Calu3 (cell line): ENCODE data around the gene GHITM. TPM values are rescaled to one million over a fixed set of nuclear protein-coding genes. Genes with fewer than 3 reads are reported as not detected.

Experiments used
- BruUV-seq: library from RNA; stranded (reverse); fragments of 400-500 nt; replicated peaks from 2 replicates; lab custom pipeline; 2021; lab: Mats Ljungman, UMichigan
- CTCF ChIA-PET: fragments of 300-600 bp; sonication (Branson Sonifier 250); formaldehyde crosslinking; loops from one replicate; lab custom pipeline; 2022; ENCODE audit warnings: antibody characterized with exemption; lab: Charles Lee
- DNase-seq: peaks from one replicate; pipeline ENCODE4 v3.0.0; 2022
- H3K27ac Mint-ChIP-seq: one replicate; pipeline ENCODE4 v1.8.0; 2022; ENCODE audit warnings: mixed read lengths; ENCODE audit not compliant: unreplicated experiment
- H3K27me3 Mint-ChIP-seq: one replicate; pipeline ENCODE4 v1.8.0; 2022; ENCODE audit warnings: mixed read lengths; ENCODE audit not compliant: unreplicated experiment
- H3K36me3 Mint-ChIP-seq: one replicate; pipeline ENCODE4 v1.8.0; 2022; ENCODE audit warnings: mild to moderate bottlenecking, moderate library complexity, mixed read lengths; ENCODE audit not compliant: insufficient read depth, unreplicated experiment
- H3K4me1 Mint-ChIP-seq: one replicate; pipeline ENCODE4 v1.8.0; 2022; ENCODE audit warnings: mild to moderate bottlenecking, low read depth, mixed read lengths; ENCODE audit not compliant: unreplicated experiment
- H3K4me3 Mint-ChIP-seq: one replicate; pipeline ENCODE4 v1.8.0; 2022; ENCODE audit warnings: mild to moderate bottlenecking, low read depth, moderate library complexity, mixed read lengths; ENCODE audit not compliant: unreplicated experiment
- H3K9me3 Mint-ChIP-seq: one replicate; pipeline ENCODE4 v1.8.0; 2022; ENCODE audit warnings: low read depth, mixed read lengths; ENCODE audit not compliant: unreplicated experiment
- intact Hi-C: fragments of 100-400 bp; cut with micrococcal nuclease; formaldehyde crosslinking; loops from one replicate; pipeline ENCODE4 v1.10.0; 2022; ENCODE audit not compliant: unreplicated experiment
- total RNA-seq: library from RNA; stranded (reverse); gene quantifications from 2 replicates; pipeline ENCODE4 v1.2.3, GENCODE V29; 2022
- TF ChIP-seq, protein P1 (sequence below): fragments of 200-600 bp; IDR thresholded peaks from one replicate; pipeline ENCODE4 v1.8.0; 2022; ENCODE audit warnings: antibody characterized with exemption; ENCODE audit not compliant: unreplicated experiment

GHITM gene
- total RNA-seq, 1 experiment from 2014 or later = 107 TPM

DNA sequence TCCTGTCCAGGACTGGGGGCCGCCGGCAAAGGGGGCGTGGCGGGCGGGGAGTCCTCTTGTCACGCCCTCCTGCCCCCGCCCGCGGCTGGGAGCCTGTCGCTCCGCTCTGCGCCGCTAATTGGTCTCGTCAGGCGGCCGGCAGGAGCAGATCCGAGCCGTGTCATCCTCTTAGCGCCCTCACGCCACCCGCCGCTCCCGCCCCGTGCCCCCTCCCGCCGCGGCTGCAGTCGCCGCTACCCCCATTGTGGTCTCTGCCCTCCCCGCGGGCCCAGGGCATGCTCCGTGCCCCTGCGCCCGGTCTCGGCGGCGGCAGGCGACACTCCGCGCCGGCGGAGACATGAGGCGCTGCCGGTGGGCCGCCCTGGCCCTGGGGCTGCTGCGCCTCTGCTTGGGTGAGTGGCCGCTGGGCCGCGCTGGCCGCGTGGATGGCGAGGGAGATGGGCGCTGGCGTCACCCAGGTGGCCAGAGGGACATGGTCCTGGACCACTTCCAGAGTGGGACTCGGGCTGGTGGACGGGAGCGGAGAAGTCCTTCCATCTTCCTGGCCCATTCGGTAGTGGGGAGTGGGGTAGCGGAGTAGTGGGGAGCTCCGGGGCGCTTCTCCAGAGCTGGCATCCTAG, 55.2 kb downstream of the GHITM start, which contains the start of gene CDHR1:
CDHR1 (plus strand) TSS at position 114 of the 620 bp plus-strand sequence; CDS start at position 338, 224 bp downstream.
- Mint-ChIP-seq H3K9me3 (no peaks in the 10 kb centered on the region), H3K27ac (no peak within 1 kb of the TSS), H3K4me1 (no peaks in the 10 kb centered on the region), H3K27me3 (peaks cover 83% of the 10 kb centered on the region), H3K4me3 (no peak within 1 kb of the TSS), H3K36me3 (no peaks in the 10 kb centered on the region)
- TF ChIP-seq, protein P1, sequence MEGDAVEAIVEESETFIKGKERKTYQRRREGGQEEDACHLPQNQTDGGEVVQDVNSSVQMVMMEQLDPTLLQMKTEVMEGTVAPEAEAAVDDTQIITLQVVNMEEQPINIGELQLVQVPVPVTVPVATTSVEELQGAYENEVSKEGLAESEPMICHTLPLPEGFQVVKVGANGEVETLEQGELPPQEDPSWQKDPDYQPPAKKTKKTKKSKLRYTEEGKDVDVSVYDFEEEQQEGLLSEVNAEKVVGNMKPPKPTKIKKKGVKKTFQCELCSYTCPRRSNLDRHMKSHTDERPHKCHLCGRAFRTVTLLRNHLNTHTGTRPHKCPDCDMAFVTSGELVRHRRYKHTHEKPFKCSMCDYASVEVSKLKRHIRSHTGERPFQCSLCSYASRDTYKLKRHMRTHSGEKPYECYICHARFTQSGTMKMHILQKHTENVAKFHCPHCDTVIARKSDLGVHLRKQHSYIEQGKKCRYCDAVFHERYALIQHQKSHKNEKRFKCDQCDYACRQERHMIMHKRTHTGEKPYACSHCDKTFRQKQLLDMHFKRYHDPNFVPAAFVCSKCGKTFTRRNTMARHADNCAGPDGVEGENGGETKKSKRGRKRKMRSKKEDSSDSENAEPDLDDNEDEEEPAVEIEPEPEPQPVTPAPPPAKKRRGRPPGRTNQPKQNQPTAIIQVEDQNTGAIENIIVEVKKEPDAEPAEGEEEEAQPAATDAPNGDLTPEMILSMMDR = no peak
- CTCF ChIA-PET = no interaction called here
- intact Hi-C loops = no loop called here
- DNase-seq = no peak
- BruUV-seq = no TSS peak

DNA sequence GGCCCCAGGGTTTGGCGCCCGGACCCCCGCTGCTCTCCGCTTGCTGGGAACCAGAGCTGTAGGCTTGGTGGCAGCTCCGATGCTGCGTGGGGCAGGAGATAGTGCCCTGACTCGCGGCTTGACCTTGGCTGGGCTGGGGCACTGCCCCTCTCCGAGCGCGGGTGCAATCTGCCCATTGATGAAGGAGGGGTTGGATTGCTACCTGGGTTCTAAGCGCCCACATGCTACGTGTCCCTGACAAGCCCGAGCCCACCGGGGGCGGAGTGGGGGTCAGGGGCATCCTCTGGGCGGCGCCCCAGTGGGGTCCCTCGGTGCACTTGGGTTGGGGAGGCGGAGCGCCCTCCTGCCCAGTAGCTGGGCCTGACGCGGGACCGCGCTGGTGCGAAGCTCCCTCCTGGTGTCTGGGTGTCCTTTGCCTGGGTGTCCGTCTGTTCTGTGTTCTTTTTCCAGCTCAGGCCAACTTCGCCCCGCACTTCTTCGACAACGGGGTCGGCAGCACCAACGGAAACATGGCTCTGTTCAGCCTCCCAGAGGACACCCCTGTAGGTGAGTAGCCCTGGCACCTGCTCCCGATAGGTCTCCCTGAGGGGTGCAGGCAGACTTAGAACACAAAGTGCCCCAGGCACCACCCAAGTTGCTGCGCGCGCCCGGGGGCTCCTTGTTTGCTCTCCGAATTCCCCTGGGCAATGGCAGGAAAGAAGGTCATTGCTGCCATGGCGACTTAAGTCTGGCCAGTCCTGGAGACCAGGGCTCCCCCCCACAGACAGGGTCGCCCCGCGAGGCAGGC, 55.9 kb downstream of the GHITM start:
- Mint-ChIP-seq H3K4me3 (no peak overlapping the region), H3K4me1 (no peaks in the 10 kb centered on the region), H3K36me3 (no peaks in the 10 kb centered on the region), H3K27me3 (peaks cover 89% of the 10 kb centered on the region), H3K27ac (no peak overlapping the region), H3K9me3 (no peaks in the 10 kb centered on the region)
- CTCF ChIA-PET = no interaction called here
- no TSS peak for BruUV-seq
- intact Hi-C loops = no loop called here
- TF ChIP-seq, protein P1 = no peak
- DNase-seq = no peak

DNA sequence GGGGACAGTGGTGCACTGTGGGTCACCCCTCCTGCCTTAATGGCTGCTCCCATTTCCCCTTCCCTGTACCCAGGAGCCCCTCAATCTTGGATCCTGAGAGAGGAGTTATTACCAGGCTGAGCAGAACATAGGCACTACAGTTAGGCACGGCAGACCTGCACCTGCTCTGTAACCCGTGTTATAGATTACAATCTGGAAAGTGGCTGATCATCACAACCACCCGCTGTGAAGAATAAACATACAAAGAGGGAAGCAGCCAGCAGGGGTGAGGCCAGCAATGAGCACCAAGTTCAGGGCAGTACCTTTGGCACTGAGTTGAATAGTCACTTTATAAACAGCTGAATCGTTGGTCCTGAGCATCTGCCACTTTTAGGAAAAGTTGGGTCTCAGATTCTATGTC, 56.8 kb downstream of the GHITM start:
- TF ChIP-seq, protein P1 = no peak
- H3K36me3 Mint-ChIP-seq = no peaks in the 10 kb centered on the region
- H3K27me3 Mint-ChIP-seq = peaks cover 93% of the 10 kb centered on the region
- CTCF ChIA-PET = no interaction called here
- no peak overlapping the region for H3K27ac Mint-ChIP-seq
- DNase-seq = no peak
- no peaks in the 10 kb centered on the region for H3K4me1 Mint-ChIP-seq
- no peaks in the 10 kb centered on the region for H3K9me3 Mint-ChIP-seq
- BruUV-seq = no TSS peak
- intact Hi-C loops = no loop called here
- no peak overlapping the region for H3K4me3 Mint-ChIP-seq

DNA sequence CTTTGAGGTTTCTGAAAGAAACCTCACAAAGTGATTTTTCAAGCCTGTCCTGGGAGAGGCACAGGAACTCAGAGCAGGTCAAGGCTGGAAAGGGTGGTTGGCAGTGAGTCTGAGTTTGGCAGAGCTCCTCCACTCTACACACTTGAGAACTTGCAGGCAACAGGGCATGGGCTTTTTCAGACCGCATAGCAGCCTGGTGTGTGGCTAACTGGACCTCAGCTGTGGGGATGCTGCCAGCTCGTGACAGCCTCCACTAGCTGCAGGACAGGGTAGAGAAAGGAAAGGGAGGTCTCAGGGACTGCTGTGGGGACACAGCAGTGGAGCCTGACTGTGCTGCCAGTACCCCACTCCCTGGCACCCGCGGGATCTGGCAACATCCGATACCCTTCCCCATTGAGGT, 57.6 kb downstream of the GHITM start:
- TF ChIP-seq, protein P1 = no peak
- no peaks in the 10 kb centered on the region for H3K4me1 Mint-ChIP-seq
- intact Hi-C loops = no loop called here
- H3K4me3 Mint-ChIP-seq = no peak overlapping the region
- H3K27me3 Mint-ChIP-seq = peaks cover 85% of the 10 kb centered on the region
- CTCF ChIA-PET = no interaction called here
- H3K27ac Mint-ChIP-seq = no peak overlapping the region
- BruUV-seq = no TSS peak
- DNase-seq = no peak
- no peaks in the 10 kb centered on the region for H3K36me3 Mint-ChIP-seq
- H3K9me3 Mint-ChIP-seq = no peaks in the 10 kb centered on the region
